Stimulated activated naive CD4-positive, alpha-beta T cell (primary cell): ENCODE data around the gene DNAI1.
"Not testable (repeated sequence)": the region's sequence is repeated elsewhere in the genome, so short reads cannot be mapped to it uniquely, and the experiment has no call there.

Experiments
- DNase-seq, 6 experiments: peaks; one replicate each; lab custom pipeline; 2025; lab: John Stamatoyannopoulos, UW

The DNAI1 gene

DNA sequence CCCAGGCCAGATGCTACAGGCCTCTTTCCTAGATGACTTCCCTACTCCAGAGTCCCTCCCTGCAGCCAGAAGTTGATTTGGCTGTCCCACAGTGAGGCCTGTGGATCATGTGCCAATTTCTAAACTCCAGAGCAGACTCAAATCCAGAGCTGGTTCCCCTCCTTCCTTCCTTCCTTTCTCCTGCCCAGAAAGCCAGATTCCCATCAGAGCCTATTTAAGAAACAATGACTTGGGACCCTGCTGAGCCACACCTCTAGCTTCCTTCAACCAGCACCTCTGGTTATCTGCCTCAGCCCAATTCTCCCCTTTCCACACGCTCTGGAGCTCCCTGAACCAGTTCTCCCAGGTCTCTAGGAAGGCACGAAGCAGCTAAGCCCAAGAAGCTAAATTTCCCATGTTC lies 7.5 kb upstream of the DNAI1 start:
- DNase-seq: no peak

DNA sequence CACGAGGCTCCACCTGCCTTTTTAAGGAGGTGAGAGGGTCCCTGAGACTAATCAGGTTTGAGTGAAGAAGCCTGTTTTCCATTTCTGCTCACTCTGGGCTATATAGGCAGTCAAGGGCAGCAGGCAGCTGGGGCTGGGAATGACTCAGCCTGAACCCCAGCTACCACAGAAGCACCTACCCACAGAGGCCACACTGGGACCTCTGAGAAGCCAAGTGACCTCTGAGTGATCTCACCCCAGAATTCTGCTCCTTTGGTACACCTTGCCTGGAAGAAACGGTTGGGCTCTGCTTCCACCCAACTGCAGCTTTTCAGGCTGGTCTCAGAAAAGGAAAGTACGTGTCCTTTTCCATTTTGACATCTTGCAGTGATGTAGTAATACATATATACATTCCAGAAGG lies 7.1 kb upstream of the DNAI1 start:
- no peak for DNase-seq

DNA sequence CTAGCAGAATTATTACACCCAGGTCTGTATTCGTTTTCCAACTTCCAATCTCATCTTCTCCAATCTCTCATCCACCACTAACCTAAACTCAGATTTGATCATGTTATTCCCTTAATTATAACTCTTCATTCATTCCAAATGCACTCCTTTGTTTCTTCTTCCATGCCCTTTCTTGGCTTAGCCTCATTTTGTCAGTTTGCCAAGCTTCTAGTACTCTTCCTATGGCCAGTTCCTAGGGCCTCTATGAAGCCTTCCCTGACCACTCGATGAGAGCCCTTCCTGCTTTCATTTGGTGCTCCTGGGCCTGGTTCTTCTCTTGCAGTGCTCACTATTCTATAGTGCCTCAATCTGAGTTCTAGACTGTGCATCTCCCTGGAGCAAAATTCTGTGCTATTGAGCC lies 6.0 kb upstream of the DNAI1 start:
- no peak for DNase-seq

- DNase-seq: no peak
Observed at GRCh38 chr9:34454571-34455065, 4.0 kb upstream of the DNAI1 start.

GRCh38 chr9:34456151-34456550 lies 2.5 kb upstream of the DNAI1 start:
- no peak for DNase-seq

DNA sequence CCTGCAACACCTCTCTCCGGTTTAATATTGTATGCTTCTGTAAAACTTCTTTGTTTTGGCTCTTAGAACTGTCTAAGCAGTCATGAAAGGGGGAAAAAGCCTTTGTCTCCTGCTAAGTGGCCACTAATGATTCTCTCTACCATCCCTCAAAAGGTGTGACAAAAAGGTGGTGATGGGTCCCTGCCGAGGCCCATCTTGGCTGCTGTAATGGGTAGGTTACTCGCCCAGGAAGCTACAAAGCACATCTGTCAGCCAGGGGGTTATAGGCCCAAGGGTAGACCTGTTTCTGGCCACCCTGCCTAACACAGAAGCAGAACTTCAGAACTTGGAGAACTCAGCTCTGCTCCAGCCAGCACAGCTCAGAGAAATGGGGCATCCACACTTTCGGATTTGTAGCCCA lies 1.9 kb upstream of the DNAI1 start:
- no peak for DNase-seq

GRCh38 chr9:34457266-34458012 lies 1.2 kb upstream of the DNAI1 start:
- peak in 2 of 6 experiments; percentile 15 to 22 for DNase-seq

DNA sequence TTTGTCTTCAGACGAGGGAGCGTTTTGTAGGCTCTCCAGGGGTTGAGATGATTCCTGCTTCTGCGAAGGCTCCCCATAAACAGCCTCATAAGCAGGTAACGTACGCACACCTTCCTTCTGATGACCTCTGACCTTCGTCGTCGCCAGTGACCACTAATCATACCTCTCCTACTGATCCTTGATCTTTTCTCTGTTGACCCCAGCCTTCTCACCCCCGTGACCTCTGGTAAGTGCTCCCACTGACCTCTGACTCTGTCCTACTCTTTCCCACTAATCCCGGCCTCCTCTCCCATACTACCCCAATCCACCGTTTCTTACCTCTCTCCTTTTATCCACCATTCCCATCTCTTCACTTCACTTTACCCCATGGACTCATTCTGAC lies 345 bp downstream of the DNAI1 start:
- no peak for DNase-seq

GRCh38 chr9:34459356-34459755 lies 751 bp downstream of the DNAI1 start:
- DNase-seq: no peak

DNA sequence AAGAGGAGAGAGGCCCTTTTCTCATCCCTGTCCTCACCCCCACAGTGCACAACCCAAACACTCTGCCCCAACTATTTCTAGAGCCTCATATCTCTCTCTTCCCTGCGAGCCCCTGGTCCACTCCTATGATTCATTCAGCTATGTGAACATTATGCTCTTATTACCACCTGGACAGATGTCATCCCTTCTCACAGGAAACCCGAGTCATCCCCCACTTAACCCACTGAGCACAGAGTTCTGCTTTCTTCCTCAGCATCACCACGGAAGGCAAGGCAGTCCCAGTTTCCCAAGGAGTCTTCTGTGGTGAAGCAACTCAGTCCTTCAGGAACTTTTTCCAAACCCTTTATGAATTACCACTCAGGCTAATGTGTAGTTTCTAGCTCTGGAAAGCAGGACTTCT lies 1.3 kb downstream of the DNAI1 start:
- no peak for DNase-seq

GRCh38 chr9:34463098-34463900 lies 4.7 kb downstream of the DNAI1 start:
- DNase-seq: no peak

- DNase-seq: no peak
Observed at GRCh38 chr9:34463901-34464232, 5.3 kb downstream of the DNAI1 start.

- no peak for DNase-seq
Observed at GRCh38 chr9:34464571-34464970, 6.0 kb downstream of the DNAI1 start.

DNA sequence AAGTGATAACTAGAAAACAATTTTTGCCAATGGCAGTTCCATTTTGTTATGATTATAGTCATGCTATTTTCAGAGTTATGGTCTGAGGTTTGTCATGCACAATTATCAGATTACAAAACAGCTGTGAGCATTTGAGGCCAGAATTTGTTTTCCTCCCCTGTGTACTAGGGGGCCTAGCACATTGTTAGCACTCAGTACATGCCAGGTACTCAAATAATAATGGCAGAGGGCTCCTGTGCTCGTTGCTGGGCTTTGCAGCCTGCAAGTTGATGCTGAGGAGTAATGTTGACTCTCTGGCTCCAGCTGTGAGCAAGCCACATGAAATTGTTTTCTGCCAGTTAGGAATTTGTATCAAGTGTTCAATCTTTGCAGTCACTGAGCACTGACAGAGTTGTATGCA lies 6.9 kb downstream of the DNAI1 start:
- DNase-seq: no peak

- no peak for DNase-seq
Observed at GRCh38 chr9:34475097-34475496, 16.5 kb downstream of the DNAI1 start.

- no peak for DNase-seq
Observed at GRCh38 chr9:34477541-34477940, 18.9 kb downstream of the DNAI1 start.

DNA sequence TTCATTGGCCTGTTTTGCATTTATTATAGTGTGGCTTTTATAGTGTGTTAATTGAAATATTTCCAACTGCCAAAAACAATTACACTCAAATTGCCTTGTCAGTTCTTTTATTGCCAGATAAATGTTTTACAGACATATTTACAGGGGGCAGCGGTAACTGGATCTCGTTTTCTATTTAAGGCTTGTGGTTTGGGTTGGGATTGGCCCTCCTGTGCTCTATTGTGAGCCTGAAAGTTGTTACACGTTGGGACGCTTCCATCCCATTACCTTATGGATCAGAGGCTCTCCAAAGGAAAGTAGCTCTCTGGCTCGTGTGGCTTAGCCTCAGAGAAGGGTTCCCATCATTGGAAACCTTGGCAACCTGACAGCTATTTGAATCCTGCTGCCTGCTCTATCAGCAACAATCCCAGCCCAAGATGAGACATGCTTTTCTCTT lies 20.8 kb downstream of the DNAI1 start:
- DNase-seq: no peak

GRCh38 chr9:34481620-34482019 lies 23.0 kb downstream of the DNAI1 start:
- DNase-seq: not testable (repeated sequence)

DNA sequence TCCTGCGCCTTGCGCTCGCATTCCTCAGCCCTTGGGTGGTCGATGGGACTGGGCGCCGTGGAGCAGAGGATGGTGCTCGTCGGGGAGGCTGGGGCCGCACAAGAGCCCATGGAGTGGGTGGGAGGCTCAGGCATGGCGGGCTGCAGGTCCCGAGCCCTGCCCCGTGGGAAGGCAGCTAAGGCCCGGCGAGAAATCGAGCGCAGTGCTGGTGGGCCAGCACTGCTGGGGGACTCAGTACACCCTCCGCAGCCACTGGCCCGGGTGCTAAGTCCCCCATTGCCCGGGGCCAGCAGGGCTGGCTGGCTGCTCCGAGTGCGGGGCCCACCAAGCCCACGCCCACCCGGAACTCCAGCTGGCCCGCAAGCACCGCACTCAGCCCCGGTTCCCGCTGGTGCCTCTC lies 24.1 kb downstream of the DNAI1 start:
- DNase-seq: not testable (repeated sequence)

GRCh38 chr9:34484678-34485077 lies 26.1 kb downstream of the DNAI1 start:
- DNase-seq: no peak

GRCh38 chr9:34485822-34486221 lies 27.2 kb downstream of the DNAI1 start:
- DNase-seq: no peak

- DNase-seq: no peak
Observed at GRCh38 chr9:34486572-34486971, 28.0 kb downstream of the DNAI1 start.

GRCh38 chr9:34490360-34490759 lies 31.8 kb downstream of the DNAI1 start:
- no peak for DNase-seq
